Measurements from ENCODE around the gene CNEP1R1.

CNEP1R1 gene

DNA sequence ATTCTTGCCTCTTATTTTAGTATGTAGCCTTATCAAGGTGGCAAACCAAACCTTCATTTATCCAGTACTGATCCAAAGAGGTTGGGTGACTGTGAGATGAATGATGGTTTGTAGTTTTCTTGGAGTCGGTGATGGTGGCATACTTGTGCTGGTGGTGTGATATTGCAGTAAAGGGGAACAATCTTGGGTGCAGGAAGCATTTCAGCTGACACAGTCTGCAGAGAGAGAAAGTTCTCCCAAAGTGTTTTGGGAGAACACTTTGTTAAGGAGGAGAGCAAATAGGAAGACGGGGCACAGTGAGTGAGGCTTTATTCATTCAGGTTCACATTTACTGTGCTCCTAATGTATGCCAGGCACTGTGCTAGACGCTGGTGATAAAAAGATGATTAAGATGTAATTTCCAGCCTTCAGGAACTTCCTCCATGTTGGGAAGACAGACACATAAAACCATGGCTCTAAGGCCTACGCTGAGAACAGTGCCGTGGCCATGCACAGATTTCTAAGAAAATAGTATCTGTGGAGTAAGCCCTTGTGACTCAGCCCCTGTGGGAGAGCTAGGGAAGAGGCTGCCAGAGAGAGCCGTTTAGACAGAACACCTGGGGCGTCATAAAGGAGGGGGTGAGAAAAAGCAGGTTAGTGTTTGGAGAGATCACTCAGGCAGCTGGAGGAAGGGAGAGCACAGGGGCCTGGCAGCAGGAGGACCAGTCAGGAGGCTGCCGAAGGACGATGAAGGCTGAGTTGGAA is 54.5 kb downstream of the CNEP1R1 start:
- peaks cover 82% of the 10 kb centered on the region for H3K36me3 ChIP-seq (ENCODE audit: control insufficient read depth, insufficient read depth, low read length)
- no peaks in the 10 kb centered on the region for H3K4me1 ChIP-seq (ENCODE audit: control insufficient read depth, insufficient read depth, low read length, poor library complexity, severe bottlenecking)
- no peak overlapping the region for H3K4me3 ChIP-seq (ENCODE audit: extremely low read depth, insufficient read depth, low read length, poor library complexity, severe bottlenecking)
- 79 to 84% methylated on average over 6 to 9 of the region's 9 CpGs for WGBS, 2 experiments (ENCODE audit: insufficient coverage in 2 of 2)
- no peaks in the 10 kb centered on the region for H3K9me3 ChIP-seq (ENCODE audit: control insufficient read depth, low read length)
- no peak overlapping the region for H3K27ac ChIP-seq (ENCODE audit: low read depth, low read length, severe bottlenecking)

DNA sequence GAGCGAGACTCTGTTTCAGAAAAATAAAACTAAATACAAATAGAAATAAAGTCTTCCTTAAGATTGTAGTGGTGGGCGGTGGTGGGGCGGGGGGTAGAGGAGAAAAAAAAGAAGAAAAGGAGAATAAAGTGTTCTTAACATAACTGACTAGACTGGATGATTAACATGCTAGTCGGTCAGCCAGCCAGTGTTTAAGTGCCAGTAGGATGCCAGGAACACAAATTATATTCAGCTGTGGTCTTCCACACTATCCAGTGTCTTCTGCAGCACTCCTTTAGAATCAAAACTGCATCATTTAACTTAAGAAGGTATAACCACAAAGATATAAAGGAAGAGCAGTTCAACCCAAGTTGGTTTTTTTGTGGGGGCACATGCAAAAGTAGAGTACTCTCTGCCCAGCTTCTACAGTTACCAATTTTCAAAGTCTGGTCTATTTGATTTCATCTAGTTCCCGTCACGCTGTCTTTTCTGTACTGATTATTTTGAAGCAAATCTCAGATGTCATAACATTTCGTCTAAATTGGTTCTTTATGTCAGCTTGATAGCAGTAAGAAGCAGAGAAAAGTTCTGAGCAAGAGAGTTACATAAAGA is 56.5 kb downstream of the CNEP1R1 start:
- 71 to 94% methylated on average over 3 to 4 of the region's 7 CpGs for WGBS, 2 experiments (ENCODE audit: insufficient coverage in 2 of 2)

DNA sequence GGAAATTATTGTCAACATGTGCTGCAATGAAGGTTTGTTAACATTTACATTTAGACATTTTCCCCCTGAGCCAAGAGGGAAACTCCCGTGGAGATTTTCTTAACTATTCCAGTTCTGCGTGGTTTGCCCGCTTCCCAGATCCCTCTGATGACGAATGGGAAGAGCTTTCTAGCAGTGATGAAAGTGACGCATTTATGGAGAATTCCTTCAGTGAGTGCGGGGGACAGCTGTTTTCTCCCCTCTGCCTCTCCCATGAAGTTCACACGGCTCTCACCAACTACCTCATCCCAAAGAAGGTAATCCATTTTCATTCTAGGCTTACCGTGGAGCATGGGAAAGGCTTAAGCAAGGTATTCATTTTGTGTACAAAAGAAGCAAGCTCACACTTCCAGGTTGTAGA is 59.0 kb downstream of the CNEP1R1 start:
- WGBS, 2 experiments (ENCODE audit: insufficient coverage in 2 of 2): 88 to 91% methylated on average over 5 to 8 of the region's 8 CpGs
- H3K27ac ChIP-seq (ENCODE audit: low read depth, low read length, severe bottlenecking): no peak overlapping the region
- H3K9me3 ChIP-seq (ENCODE audit: control insufficient read depth, low read length): no peaks in the 10 kb centered on the region
- no peak overlapping the region for H3K4me3 ChIP-seq (ENCODE audit: extremely low read depth, insufficient read depth, low read length, poor library complexity, severe bottlenecking)
- H3K36me3 ChIP-seq (ENCODE audit: control insufficient read depth, insufficient read depth, low read length): peaks cover 94% of the 10 kb centered on the region
- H3K4me1 ChIP-seq (ENCODE audit: control insufficient read depth, insufficient read depth, low read length, poor library complexity, severe bottlenecking): no peaks in the 10 kb centered on the region

More for the DNA sequence above, 56.5 kb downstream of the CNEP1R1 start:
- Histone ChIP-seq H3K4me1 (ENCODE audit: control insufficient read depth, insufficient read depth, low read length, poor library complexity, severe bottlenecking) (no peaks in the 10 kb centered on the region), H3K9me3 (ENCODE audit: control insufficient read depth, low read length) (no peaks in the 10 kb centered on the region), H3K36me3 (ENCODE audit: control insufficient read depth, insufficient read depth, low read length) (peaks cover 92% of the 10 kb centered on the region), H3K4me3 (ENCODE audit: extremely low read depth, insufficient read depth, low read length, poor library complexity, severe bottlenecking) (no peak overlapping the region), H3K27ac (ENCODE audit: low read depth, low read length, severe bottlenecking) (no peak overlapping the region)

DNA sequence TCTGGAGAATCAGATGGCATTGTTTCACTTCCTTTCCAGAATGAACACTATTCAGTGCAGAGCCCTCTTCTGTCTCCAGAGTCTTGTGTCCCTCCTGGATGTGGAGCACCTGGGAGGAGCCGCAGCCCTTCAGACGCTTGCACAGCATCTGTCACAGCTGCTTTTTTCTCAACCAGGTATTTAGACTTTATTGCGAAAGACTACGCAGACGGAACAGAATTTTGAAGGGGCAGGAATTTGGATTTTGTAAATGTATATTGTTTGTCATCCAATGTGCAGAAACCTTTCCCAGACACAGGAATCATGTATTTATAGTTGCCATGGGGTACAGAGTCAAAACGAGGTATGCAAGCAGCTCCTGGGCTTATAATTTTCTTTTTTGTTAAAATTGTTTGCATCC is 61.2 kb downstream of the CNEP1R1 start:
- H3K9me3 ChIP-seq (ENCODE audit: control insufficient read depth, low read length): no peaks in the 10 kb centered on the region
- 93 to 96% methylated on average over 3 of the region's 6 CpGs for WGBS, 2 experiments (ENCODE audit: insufficient coverage in 2 of 2)
- peaks cover 94% of the 10 kb centered on the region for H3K36me3 ChIP-seq (ENCODE audit: control insufficient read depth, insufficient read depth, low read length)
- no peak overlapping the region for H3K27ac ChIP-seq (ENCODE audit: low read depth, low read length, severe bottlenecking)
- H3K4me3 ChIP-seq (ENCODE audit: extremely low read depth, insufficient read depth, low read length, poor library complexity, severe bottlenecking): no peak overlapping the region
- no peaks in the 10 kb centered on the region for H3K4me1 ChIP-seq (ENCODE audit: control insufficient read depth, insufficient read depth, low read length, poor library complexity, severe bottlenecking)

Measured in mesodermal cell (in vitro differentiated cells).